ENCODE data around the gene MDFIC. TPM values are rescaled to one million over a fixed set of nuclear protein-coding genes. Genes with fewer than 3 reads are reported as not detected.

The MDFIC gene
- polyA plus RNA-seq, 10 donors: 25.4 to 44.9 (median 33.9) TPM

DNA sequence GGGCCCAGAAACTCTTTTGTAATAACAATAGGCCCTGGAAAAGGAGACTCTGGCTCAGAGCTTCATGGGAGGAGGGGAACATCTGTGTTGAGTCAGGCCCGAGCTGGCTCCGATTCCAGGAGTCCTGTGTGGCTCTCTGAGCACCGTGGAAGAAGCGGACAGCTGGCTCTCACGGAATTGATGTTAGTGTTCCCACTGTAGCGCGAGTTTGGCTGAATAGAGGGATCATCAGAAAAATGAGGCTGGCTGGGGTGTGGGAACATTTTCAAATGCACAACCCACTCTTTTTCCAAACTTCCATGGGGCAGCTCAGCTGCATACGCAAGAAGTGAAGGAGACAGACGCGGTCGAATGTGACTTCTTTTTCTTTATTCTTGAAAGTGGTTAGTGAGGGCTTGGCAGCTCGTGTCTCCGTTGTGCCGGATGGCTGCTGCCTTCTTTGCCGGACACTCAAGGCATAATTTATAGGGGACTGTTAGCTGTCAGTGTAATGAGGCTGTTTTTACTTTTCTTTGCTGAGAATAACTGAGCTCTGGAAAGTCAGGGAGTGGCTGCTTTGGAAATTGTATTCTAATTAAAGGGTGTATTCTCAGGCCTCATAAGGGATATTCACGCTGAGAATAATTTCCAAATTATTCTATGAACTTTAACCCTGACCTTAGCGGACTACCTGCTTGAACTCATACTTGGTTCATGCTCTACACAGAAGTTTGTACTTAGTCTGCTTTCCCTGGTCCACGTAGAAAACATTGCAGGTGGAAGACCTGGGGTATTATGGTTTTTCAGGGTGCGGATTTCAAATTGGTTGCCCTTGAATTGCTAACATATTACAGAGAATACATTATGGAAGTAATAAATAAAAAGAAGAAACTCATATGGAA lies 23.1 kb downstream of the MDFIC start:
- peak; percentile 92 to 97 (median 95) for DNase-seq

DNA sequence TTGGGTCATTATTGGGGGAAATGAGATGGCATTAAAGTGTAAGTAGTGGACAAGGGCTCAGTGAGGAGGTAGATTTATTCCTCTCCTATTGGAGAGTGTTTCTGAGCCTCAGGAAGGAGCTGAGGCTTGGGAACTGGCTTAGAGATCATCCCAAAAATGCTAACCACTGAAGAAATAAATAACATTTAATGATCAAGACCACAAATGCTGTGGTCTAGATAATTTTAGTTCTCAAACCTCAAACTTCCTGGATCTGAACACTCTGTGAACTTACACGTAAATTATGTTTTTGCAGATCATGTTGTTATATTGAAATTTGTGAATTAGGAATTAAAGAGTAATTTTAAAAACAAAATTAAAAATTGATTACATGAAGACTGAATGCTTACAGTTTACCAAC lies 27.3 kb downstream of the MDFIC start:
- DNase-seq: no peak

DNA sequence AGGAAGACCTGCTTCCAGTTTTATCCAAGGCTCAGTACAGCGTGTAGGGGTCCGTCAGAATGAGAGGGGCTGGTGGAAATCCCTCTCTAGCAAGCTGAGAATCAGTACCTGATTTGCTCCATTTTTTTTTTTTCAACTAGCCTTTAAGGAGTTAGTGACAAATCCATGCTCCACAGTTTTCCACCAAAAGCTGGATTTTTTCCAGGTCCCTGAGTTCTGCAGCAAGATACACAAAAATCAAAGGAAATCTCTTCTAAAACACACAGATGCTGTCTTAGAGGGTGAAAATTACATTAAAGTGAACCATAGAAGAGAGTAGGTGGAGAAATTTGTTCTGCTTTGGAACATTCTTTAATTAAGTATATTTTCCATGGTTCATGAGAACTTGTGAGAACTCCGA lies 30.4 kb downstream of the MDFIC start:
- DNase-seq: peak in 1 of 3 donors; percentile 46

- DNase-seq: no peak
Observed at GRCh38 chr7:114953724-114954123, 31.8 kb downstream of the MDFIC start.

GRCh38 chr7:114956702-114957101 lies 34.8 kb downstream of the MDFIC start:
- DNase-seq: no peak

- no peak for DNase-seq
Observed at GRCh38 chr7:114957444-114957843, 35.5 kb downstream of the MDFIC start.

DNA sequence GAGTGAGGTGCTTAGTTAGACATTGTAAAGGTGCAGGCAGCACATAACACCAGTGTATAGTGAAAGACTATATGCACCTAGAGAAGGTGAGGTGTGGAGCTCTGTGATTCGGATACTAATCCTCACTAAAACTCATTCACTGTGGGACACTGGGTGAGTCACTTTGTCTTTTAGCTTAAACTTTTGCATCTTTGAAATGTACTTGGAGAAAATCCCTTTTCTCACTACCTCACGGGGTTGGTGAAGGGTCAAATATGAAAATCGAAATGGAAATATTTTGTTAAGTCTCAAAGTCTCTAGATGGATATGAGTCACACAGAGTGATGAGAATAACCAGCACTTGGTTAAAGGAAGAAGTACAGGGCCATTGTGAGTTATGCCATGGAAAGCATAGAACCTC lies 38.0 kb downstream of the MDFIC start:
- no peak for DNase-seq

DNA sequence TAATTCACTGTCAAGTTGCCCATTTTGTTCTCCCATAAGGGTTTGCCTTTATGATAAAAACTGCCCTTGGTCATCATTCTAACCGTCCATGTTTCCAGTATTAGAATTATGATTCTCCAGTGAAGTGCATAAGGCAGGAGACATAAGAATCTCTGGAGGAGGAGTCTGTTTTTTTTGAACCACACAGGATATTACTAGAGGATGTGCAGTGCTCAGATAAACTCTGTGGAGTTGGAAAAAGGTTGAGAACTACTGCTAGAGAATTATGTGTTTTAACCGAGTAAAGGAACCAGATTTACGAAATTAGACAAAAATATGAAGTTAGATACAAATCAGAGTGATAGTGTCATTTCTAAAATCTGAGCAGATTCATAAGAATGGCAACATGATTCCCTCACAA lies 40.5 kb downstream of the MDFIC start:
- no peak for DNase-seq

DNA sequence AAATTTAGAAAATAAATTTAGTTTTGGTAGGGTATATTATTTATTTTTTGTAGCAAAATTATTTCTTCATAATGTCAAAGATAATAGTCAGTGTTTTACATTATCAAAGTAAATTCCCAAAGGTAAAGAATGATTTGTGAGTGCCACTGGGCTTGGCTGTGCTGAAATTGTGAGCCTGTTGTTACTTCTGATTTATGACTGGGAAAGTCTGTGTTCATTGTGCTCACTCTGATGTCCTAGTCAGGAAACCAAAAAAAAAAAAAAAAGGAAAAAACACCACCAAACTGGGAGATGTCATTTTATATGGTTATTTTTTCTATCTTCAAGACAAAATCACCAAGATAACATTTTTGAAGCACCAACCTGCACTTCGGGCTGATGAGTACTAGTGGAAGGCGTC lies 44.3 kb downstream of the MDFIC start:
- DNase-seq: no peak

- DNase-seq: no peak
Observed at GRCh38 chr7:114969096-114969495, 47.2 kb downstream of the MDFIC start.

DNA sequence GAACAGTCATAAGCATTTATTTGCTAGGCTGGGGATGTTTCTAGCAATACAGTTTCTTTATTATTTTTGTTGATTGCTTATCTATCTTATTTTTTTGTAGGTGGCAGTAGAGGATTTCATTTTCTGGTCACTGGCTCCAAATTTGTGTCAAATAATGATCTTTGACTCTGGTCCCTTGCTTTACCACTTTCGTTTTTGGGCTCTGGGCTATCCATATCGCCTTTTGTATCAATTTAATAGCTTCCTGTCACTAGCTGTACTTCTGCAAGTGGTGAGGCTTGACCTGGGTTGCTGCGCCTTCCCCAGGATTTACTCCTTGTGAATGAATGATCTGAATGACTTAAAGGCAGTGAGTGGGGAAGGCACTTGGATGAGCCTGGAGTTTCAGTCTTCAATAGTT lies 48.4 kb downstream of the MDFIC start:
- DNase-seq: no peak

GRCh38 chr7:114970732-114971131 lies 48.8 kb downstream of the MDFIC start:
- DNase-seq: no peak

DNA sequence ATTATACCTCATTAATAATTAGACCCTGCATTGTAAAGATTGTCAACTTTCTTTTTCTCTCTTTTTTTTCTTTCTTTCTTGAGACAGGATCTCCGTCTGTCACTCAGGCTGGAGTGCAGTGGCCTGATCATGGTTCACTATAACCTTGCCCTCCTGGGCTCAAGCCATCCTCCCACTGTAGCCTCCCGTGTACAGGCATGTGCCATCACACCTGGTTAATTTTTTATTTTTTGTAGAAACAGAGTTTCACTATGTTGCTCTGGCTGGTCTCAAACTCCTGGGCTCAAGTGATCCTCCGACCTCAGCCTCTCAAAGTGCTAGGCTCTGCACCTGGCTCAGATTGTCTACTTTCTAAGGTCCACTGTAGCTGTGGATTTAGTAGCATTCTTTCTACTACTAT lies 50.7 kb downstream of the MDFIC start:
- DNase-seq: no peak

GRCh38 chr7:114973147-114973546 lies 51.3 kb downstream of the MDFIC start:
- DNase-seq: peak in 2 of 3 donors; percentile 16 to 36

DNA sequence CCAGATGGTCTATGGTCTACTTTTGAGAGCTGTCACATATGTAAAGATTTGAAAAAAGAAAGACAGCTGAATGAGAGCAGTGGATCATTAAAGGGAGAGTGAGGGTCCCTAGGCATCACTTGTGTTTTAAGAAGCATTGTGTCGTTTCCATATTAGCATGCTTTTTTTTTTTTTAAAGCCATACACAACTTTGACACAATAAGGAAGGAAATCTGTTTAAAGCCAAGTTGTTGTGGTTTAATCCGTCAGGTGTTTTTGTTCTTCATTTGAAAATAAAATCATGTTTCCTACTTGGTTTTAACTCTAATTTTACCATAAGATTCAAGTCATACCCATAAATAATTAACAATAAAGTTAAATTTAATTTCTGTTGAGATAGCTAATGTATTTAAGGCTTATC lies 53.5 kb downstream of the MDFIC start:
- DNase-seq: peak in 1 of 3 donors; percentile 16

- no peak for DNase-seq
Observed at GRCh38 chr7:114976666-114977065, 54.8 kb downstream of the MDFIC start.

GRCh38 chr7:114977277-114977676 lies 55.4 kb downstream of the MDFIC start:
- no peak for DNase-seq

- DNase-seq: peak; percentile 17 to 34 (median 29)
Observed at GRCh38 chr7:114979388-114979787, 57.5 kb downstream of the MDFIC start.

DNA sequence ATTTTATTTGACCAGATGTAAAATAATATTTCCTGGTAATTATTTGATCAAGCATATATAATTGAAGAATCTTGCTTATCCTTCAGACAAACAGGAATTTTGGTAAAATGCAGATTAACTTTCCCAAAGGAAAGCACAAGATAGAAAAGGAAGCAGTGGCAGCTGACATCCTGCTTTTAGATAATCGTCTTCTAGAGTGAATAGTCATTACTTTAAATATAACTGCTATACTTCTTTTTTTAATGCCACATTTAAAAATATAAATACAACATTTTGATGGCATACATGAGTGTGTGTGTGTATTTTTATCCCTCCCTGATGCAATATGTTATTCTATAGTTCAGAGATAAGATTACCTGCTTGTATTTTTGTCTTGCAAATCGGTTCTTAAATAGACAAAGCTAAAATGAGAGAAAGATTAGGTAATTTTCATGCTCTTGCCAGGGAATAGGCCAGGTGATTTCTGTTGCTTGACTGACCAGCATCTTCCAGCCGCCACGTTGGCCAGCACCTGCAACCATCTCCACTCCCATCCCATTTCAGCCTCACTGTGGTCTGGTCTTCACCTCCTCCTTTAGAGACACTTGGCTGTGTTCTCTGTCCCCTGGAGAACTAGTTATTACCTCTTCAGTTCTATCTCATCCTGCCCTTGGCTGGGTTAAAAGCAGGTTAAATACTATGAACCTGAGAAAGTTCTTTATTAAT lies 58.1 kb downstream of the MDFIC start:
- no peak for DNase-seq

DNA sequence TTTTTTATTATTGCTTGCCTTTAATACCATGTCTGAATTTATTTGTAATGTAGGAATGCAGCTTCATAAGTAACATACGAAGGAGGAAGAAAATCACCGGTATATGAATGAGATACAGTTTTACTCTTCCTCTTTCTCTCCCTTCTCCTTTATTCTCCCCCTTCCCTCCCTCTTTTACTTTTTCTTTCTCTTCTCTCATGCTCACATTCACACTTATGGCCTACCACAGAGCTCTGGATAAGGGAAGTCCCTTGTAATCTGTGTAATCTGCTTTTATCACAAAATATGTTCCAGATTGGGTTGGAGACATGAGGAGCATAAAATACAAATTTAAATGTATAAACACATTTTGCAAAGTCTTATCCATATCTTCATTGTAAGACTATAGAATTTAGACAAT lies 59.4 kb downstream of the MDFIC start:
- no peak for DNase-seq

DNA sequence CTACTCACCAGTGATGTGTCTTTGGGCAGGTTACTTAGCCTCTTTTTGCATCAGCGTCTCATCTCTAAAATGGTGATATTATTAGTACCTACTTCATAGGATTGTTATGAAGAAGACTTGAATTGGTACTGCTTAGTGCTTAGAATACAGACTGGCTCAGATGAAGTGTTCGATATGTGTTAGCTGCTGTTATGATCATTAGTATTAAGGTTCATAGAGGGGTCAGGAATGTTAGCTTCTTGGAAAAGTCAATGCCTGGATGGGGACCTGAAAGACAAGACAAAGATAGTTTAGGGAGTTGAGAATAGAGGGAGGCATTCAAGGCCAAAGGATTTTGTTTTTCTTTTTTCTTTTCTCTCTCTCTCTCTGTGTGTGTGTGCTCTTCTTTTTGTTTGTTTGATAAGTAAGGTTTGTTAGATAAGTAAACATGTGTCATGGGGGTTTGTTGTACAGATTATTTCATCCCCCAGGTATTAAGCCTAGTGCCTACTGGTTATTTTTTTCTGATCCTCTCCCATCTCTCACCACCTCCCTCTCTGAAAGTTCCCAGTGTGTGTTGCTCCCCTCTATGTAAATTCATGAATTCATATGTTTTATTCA lies 63.3 kb downstream of the MDFIC start:
- DNase-seq: no peak

Data from muscle of back (tissue), 11 donors.